OCI-LY3 (cell line): ENCODE measurements around the gene PLPP3.

Experiments
- H2AFZ ChIP-seq: fragments of 200-600, 300-600 bp; shearing (Covaris generic); 2 replicates; pipeline ENCODE4 v1.6.0; 2014; ENCODE audit warnings: antibody characterized with exemption, low read depth, low read length
- H3K27ac ChIP-seq: fragments of 200-600, 300-600 bp; sonication (generic); 2 replicates; pipeline ENCODE4 v1.5.1; 2014; ENCODE audit warnings: mild to moderate bottlenecking, low read length, moderate library complexity, mixed read lengths
- H3K27me3 ChIP-seq: fragments of 200-600, 300-600 bp; sonication (generic); 2 replicates; pipeline ENCODE4 v1.6.1; 2014; ENCODE audit warnings: low read depth, low read length, mixed read lengths
- H3K36me3 ChIP-seq: fragments of 200-600, 300-600 bp; sonication (generic); replicated peaks from 2 replicates; pipeline ENCODE3; 2014; ENCODE audit warnings: low read depth, low read length, mixed read lengths
- H3K4me1 ChIP-seq: fragments of 300-600, 200-600 bp; sonication (generic); 2 replicates; pipeline ENCODE4 v1.6.1; 2014; ENCODE audit warnings: low read length, mixed read lengths
- H3K4me2 ChIP-seq: fragments of 200-600, 300-600 bp; sonication (generic); 2 replicates; pipeline ENCODE4 v1.6.1; 2014; ENCODE audit warnings: low read length, mixed read lengths
- H3K4me3 ChIP-seq: fragments of 300-600, 200-600 bp; sonication (generic); 2 replicates; pipeline ENCODE4 v1.5.1; 2014; ENCODE audit warnings: antibody characterized with exemption, mild to moderate bottlenecking, low read length, moderate library complexity
- H3K79me2 ChIP-seq: fragments of 300-600, 200-600 bp; shearing (Covaris generic); 2 replicates; pipeline ENCODE4 v1.6.1; 2014; ENCODE audit warnings: mild to moderate bottlenecking, low read length, mixed read lengths
- H3K9ac ChIP-seq: fragments of 300-600, 200-600 bp; shearing (Covaris generic); 2 replicates; pipeline ENCODE4 v1.6.0; 2014; ENCODE audit warnings: mild to moderate bottlenecking, low read length, moderate library complexity
- H3K9me3 ChIP-seq: fragments of 200-600, 300-600 bp; shearing (Covaris generic); 2 replicates; pipeline ENCODE4 v1.6.1; 2014; ENCODE audit warnings: low read length, mixed read lengths; ENCODE audit not compliant: insufficient read depth
- H4K20me1 ChIP-seq: fragments of 200-600, 300-600 bp; sonication (generic); 2 replicates; pipeline ENCODE4 v1.6.1; 2016; ENCODE audit warnings: low read length, mixed read lengths; ENCODE audit not compliant: insufficient read depth
- CTCF ChIP-seq: fragments of 200-600, 300-600 bp; sonication (generic); IDR thresholded peaks from 2 replicates; pipeline ENCODE4 v1.5.1; 2014; ENCODE audit warnings: antibody characterized with exemption, low read length, low read depth
- EZH2phosphoT487 ChIP-seq: fragments of 200-600 bp; shearing (Covaris generic); IDR thresholded peaks from 2 replicates; pipeline ENCODE4 v1.6.1; 2018; ENCODE audit warnings: antibody characterized with exemption, mixed run types, low read depth

Gene PLPP3

GRCh38 chr1:56566061-56566744, 13.2 kb downstream of the PLPP3 start:
- H3K27ac ChIP-seq: no peak overlapping the region
- no peak overlapping the region for H3K9ac ChIP-seq

GRCh38 chr1:56564615-56565014, 14.7 kb downstream of the PLPP3 start:
- no peak overlapping the region for H3K4me2 ChIP-seq
- no peaks in the 10 kb centered on the region for H3K79me2 ChIP-seq
- H3K9ac ChIP-seq: no peak overlapping the region
- H3K27ac ChIP-seq: no peak overlapping the region
- H4K20me1 ChIP-seq: no peaks in the 10 kb centered on the region
- H3K4me1 ChIP-seq: peaks cover 13% of the 10 kb centered on the region
- TF ChIP-seq CTCF (no peak), EZH2phosphoT487 (no peak)
- no peak overlapping the region for H2AFZ ChIP-seq
- H3K27me3 ChIP-seq: no peaks in the 10 kb centered on the region
- no peaks in the 10 kb centered on the region for H3K9me3 ChIP-seq
- no peak overlapping the region for H3K4me3 ChIP-seq
- H3K36me3 ChIP-seq: no peaks in the 10 kb centered on the region

More at GRCh38 chr1:56566061-56566744, 13.2 kb downstream of the PLPP3 start:
- Histone ChIP-seq H3K4me3 (no peak overlapping the region), H3K79me2 (no peaks in the 10 kb centered on the region), H2AFZ (no peak overlapping the region), H4K20me1 (no peaks in the 10 kb centered on the region), H3K4me1 (peaks cover 8% of the 10 kb centered on the region), H3K27me3 (no peaks in the 10 kb centered on the region), H3K36me3 (no peaks in the 10 kb centered on the region), H3K4me2 (no peak overlapping the region), H3K9me3 (no peaks in the 10 kb centered on the region)
- TF ChIP-seq EZH2phosphoT487 (no peak), CTCF (no peak)

- no peak overlapping the region for H2AFZ ChIP-seq
- no peaks in the 10 kb centered on the region for H4K20me1 ChIP-seq
- TF ChIP-seq CTCF (no peak), EZH2phosphoT487 (no peak)
- 0 out of 2 replicates have a peak, but pooled peaks cover 4% of the 10 kb centered on the region for H3K27me3 ChIP-seq
- H3K4me2 ChIP-seq: no peak overlapping the region
- no peak overlapping the region for H3K27ac ChIP-seq
- H3K36me3 ChIP-seq: no peaks in the 10 kb centered on the region
- no peak overlapping the region for H3K9ac ChIP-seq
- no peaks in the 10 kb centered on the region for H3K79me2 ChIP-seq
- no peaks in the 10 kb centered on the region for H3K9me3 ChIP-seq
- H3K4me3 ChIP-seq: no peak overlapping the region
- peaks cover 16% of the 10 kb centered on the region for H3K4me1 ChIP-seq
Observed at GRCh38 chr1:56563568-56563967, 15.8 kb downstream of the PLPP3 start.

GRCh38 chr1:56562891-56563452, 16.4 kb downstream of the PLPP3 start:
- Histone ChIP-seq H3K4me2 (no peak overlapping the region), H2AFZ (no peak overlapping the region), H3K27ac (no peak overlapping the region), H3K9me3 (no peaks in the 10 kb centered on the region), H3K4me3 (no peak overlapping the region), H4K20me1 (no peaks in the 10 kb centered on the region), H3K79me2 (no peaks in the 10 kb centered on the region), H3K27me3 (0 out of 2 replicates have a peak, but pooled peaks cover 8% of the 10 kb centered on the region), H3K36me3 (no peaks in the 10 kb centered on the region), H3K4me1 (peaks cover 16% of the 10 kb centered on the region), H3K9ac (no peak overlapping the region)
- no peak for TF ChIP-seq CTCF
- no peak for TF ChIP-seq EZH2phosphoT487
